HEK293 (cell line): Measurements from ENCODE around the gene CACNA2D3.

Source experiments
- CTCF ChIP-seq: fragments of 450-650 bp; formaldehyde crosslinking; IDR thresholded peaks from 2 replicates; pipeline ENCODE4 v1.5.1; 2016; ENCODE audit warnings: missing biosample characterization, missing genetic modification characterization
- HOXA7 ChIP-seq: sonication (generic); formaldehyde crosslinking; IDR thresholded peaks from 2 replicates; pipeline ENCODE4 v1.8.1; 2022; ENCODE audit warnings: missing genetic modification reagents, borderline replicate concordance
- MEIS1 ChIP-seq: sonication (generic); formaldehyde crosslinking; IDR thresholded peaks from 2 replicates; pipeline ENCODE4 v1.8.1; 2022; ENCODE audit warnings: missing genetic modification reagents, mild to moderate bottlenecking, borderline replicate concordance
- TCF7L2 ChIP-seq: IDR thresholded peaks from 2 replicates; pipeline ENCODE4 v1.6.1; 2011; ENCODE audit warnings: low read depth, mild to moderate bottlenecking, inconsistent platforms, low read length, moderate library complexity, borderline replicate concordance
- ZNF155 ChIP-seq: fragments of 450-650 bp; formaldehyde crosslinking; IDR thresholded peaks from 2 replicates; pipeline ENCODE4 v1.5.1; 2016; ENCODE audit warnings: missing biosample characterization, missing genetic modification characterization
- ZNF335 ChIP-seq: fragments of 450-650 bp; formaldehyde crosslinking; conservative IDR thresholded peaks from 2 replicates; pipeline ENCODE4 v1.5.1; 2016; ENCODE audit warnings: missing biosample characterization, missing genetic modification characterization
- ZNF660 ChIP-seq: fragments of 450-650 bp; IDR thresholded peaks from 2 replicates; pipeline ENCODE4 v1.5.1; 2018; ENCODE audit warnings: missing biosample characterization, mild to moderate bottlenecking, missing genetic modification characterization

- no peak for TF ChIP-seq TCF7L2
- no peak for TF ChIP-seq CTCF
- TF ChIP-seq ZNF155 (tag by site-specific recombination): no peak
- TF ChIP-seq HOXA7 (CRISPR knock-in tag): no peak
- no peak for TF ChIP-seq ZNF335
- no peak for TF ChIP-seq ZNF660 (tag by site-specific recombination)
- TF ChIP-seq MEIS1 (CRISPR knock-in tag): no peak
Observed at GRCh38 chr3:54408328-54408727, 286.0 kb downstream of the CACNA2D3 start.
